HEK293 (cell line): ENCODE results near the gene CCNJL.

Experiments used
- CTCF ChIA-PET: fragments of 350-600 bp; formaldehyde crosslinking; extraction: SDS; loops from one replicate; lab custom pipeline; 2021; ENCODE audit warnings: antibody characterized with exemption; lab: Yijun Ruan, JAX
- POLR2A ChIA-PET: fragments of 300-600 bp; formaldehyde crosslinking; extraction: SDS; loops from one replicate; lab custom pipeline; 2020; ENCODE audit warnings: antibody characterized with exemption, inconsistent platforms; lab: Yijun Ruan, JAX
- H3K27ac ChIP-seq: fragments of 200-500 bp; sonication (Bioruptor generic); 2 replicates; pipeline ENCODE4 v1.5.1; 2014; ENCODE audit warnings: low read depth, low read length, control low read depth, inconsistent platforms; ENCODE audit errors: extremely low read depth
- H3K36me3 ChIP-seq, 2 experiments: fragments of 200-500 bp in 1 of 2; sonication (Bioruptor generic) in 1 of 2; 1 replicate in 1 of 2; 2 replicates in 1 of 2; pipeline ENCODE4 v1.5.1; 2014 to 2017; ENCODE audit warnings: inconsistent platforms in 2 of 2, low read length in 2 of 2; ENCODE audit not compliant: control insufficient read depth in 2 of 2, insufficient read depth in 1 of 2
- H3K4me1 ChIP-seq: fragments of 200-500 bp; sonication (Bioruptor generic); 2 replicates; pipeline ENCODE4 v1.5.1; 2014; ENCODE audit warnings: mild to moderate bottlenecking, low read length, inconsistent platforms; ENCODE audit not compliant: control insufficient read depth, insufficient read depth
- H3K4me3 ChIP-seq: 2 replicates; pipeline ENCODE4 v1.5.1; 2011; ENCODE audit warnings: low read depth, mild to moderate bottlenecking, control low read depth, low read length, moderate library complexity
- H3K9me3 ChIP-seq: fragments of 200-500 bp; sonication (Bioruptor generic); 2 replicates; pipeline ENCODE4 v1.5.1; 2014; ENCODE audit warnings: low read depth, low read length, inconsistent platforms; ENCODE audit not compliant: control insufficient read depth, insufficient read depth
- ELK4 ChIP-seq: IDR thresholded peaks from 2 replicates; pipeline ENCODE4 v1.6.1; 2011; ENCODE audit warnings: mild to moderate bottlenecking, low read depth, low read length, borderline replicate concordance
- GLI2 ChIP-seq: fragments of 450-650 bp; formaldehyde crosslinking; IDR thresholded peaks from 2 replicates; pipeline ENCODE4; 2017; ENCODE audit warnings: missing biosample characterization, missing genetic modification characterization, low read depth, borderline replicate concordance
- KLF7 ChIP-seq: fragments of 450-650 bp; formaldehyde crosslinking; IDR thresholded peaks from 2 replicates; pipeline ENCODE4 v1.5.1; 2016; ENCODE audit warnings: missing biosample characterization, missing genetic modification characterization, borderline replicate concordance
- KLF8 ChIP-seq: fragments of 450-650 bp; formaldehyde crosslinking; IDR thresholded peaks from 2 replicates; pipeline ENCODE4 v1.5.1; 2016; ENCODE audit warnings: missing biosample characterization, missing genetic modification characterization
- MZF1 ChIP-seq: fragments of 450-650 bp; formaldehyde crosslinking; IDR thresholded peaks from 2 replicates; pipeline ENCODE4 v1.5.1; 2017; ENCODE audit warnings: missing biosample characterization, missing genetic modification characterization, borderline replicate concordance
- PRDM1 ChIP-seq: fragments of 450-650 bp; formaldehyde crosslinking; IDR thresholded peaks from 2 replicates; pipeline ENCODE4; 2016; ENCODE audit warnings: missing biosample characterization, missing genetic modification characterization
- ZBTB48 ChIP-seq: fragments of 450-650 bp; formaldehyde crosslinking; IDR thresholded peaks from 2 replicates; pipeline ENCODE4 v1.5.1; 2016; ENCODE audit warnings: missing biosample characterization, missing genetic modification characterization
- ZNF148 ChIP-seq: fragments of 450-650 bp; formaldehyde crosslinking; IDR thresholded peaks from 2 replicates; pipeline ENCODE4 v1.5.0; 2017; ENCODE audit warnings: missing biosample characterization, missing genetic modification characterization, borderline replicate concordance
- ZNF157 ChIP-seq: fragments of 450-650 bp; formaldehyde crosslinking; IDR thresholded peaks from 2 replicates; pipeline ENCODE4 v1.5.1; 2016; ENCODE audit warnings: missing biosample characterization, missing genetic modification characterization
- ZNF19 ChIP-seq: fragments of 450-650 bp; formaldehyde crosslinking; IDR thresholded peaks from 2 replicates; pipeline ENCODE4; 2016; ENCODE audit warnings: missing biosample characterization, missing genetic modification characterization, low read depth
- ZNF221 ChIP-seq: fragments of 450-650 bp; formaldehyde crosslinking; IDR thresholded peaks from 2 replicates; pipeline ENCODE4 v1.5.1; 2017; ENCODE audit warnings: missing biosample characterization, missing genetic modification characterization, borderline replicate concordance
- ZNF26 ChIP-seq: fragments of 450-650 bp; formaldehyde crosslinking; IDR thresholded peaks from 2 replicates; pipeline ENCODE4 v1.5.1; 2016; ENCODE audit warnings: missing biosample characterization, missing genetic modification characterization
- ZNF398 ChIP-seq: fragments of 450-650 bp; formaldehyde crosslinking; IDR thresholded peaks from 2 replicates; pipeline ENCODE4 v1.5.1; 2017; ENCODE audit warnings: missing biosample characterization, missing genetic modification characterization
- ZNF561 ChIP-seq: fragments of 450-650 bp; IDR thresholded peaks from 2 replicates; pipeline ENCODE4 v1.5.1; 2018; ENCODE audit warnings: missing biosample characterization, missing genetic modification characterization, borderline replicate concordance
- ZNF600 ChIP-seq: fragments of 450-650 bp; formaldehyde crosslinking; IDR thresholded peaks from 2 replicates; pipeline ENCODE4 v1.5.1; 2016; ENCODE audit warnings: missing biosample characterization, missing genetic modification characterization
- ZNF624 ChIP-seq: fragments of 450-650 bp; formaldehyde crosslinking; IDR thresholded peaks from 2 replicates; pipeline ENCODE4 v1.5.1; 2017; ENCODE audit warnings: missing biosample characterization, missing genetic modification characterization
- ZNF837 ChIP-seq: fragments of 450-650 bp; formaldehyde crosslinking; IDR thresholded peaks from 2 replicates; pipeline ENCODE4 v1.5.1; 2016; ENCODE audit warnings: missing biosample characterization, missing genetic modification characterization
- TF ChIP-seq, protein P1 (sequence below): fragments of 450-650 bp; formaldehyde crosslinking; IDR thresholded peaks from 2 replicates; pipeline ENCODE4 v1.5.1; 2016; ENCODE audit warnings: missing biosample characterization, missing genetic modification characterization, low read depth
- TF ChIP-seq, protein P2 (sequence below): fragments of 450-650 bp; formaldehyde crosslinking; IDR thresholded peaks from 2 replicates; pipeline ENCODE4 v1.5.1; 2016; ENCODE audit warnings: missing biosample characterization, missing genetic modification characterization
- TF ChIP-seq, protein P3 (sequence below): fragments of 450-650 bp; formaldehyde crosslinking; IDR thresholded peaks from 2 replicates; pipeline ENCODE4 v1.5.1; 2016; ENCODE audit warnings: missing biosample characterization, missing genetic modification characterization

The CCNJL gene

DNA sequence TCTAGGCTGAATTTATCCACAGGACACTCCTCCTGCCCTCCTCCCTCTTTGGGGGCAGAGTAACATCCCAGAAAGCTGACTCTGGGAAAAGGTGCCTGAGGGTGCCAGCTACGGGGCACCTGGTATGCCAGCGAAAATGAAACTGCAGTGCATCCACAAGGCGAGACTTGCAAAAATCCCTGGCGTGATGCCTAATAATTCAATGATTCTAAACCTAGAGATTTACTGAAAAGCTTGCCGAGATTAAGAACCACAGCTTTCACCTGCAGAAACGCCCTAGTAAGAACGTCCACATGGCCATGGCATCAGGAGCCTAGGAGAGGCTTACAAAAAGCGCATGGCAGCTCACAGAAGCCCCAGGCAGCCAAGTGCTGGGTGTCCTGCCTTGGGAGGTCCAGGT, 20.9 kb downstream of the CCNJL start:
- Histone ChIP-seq H3K36me3 (no peaks in the 10 kb centered on the region), H3K27ac (no peak overlapping the region), H3K4me1 (no peaks in the 10 kb centered on the region), H3K9me3 (no peaks in the 10 kb centered on the region), H3K4me3 (no peak overlapping the region)
- POLR2A ChIA-PET = no interaction called here
- TF ChIP-seq ZNF221 (tag by site-specific recombination) = no peak
- TF ChIP-seq KLF8 (tag by site-specific recombination) = no peak
- TF ChIP-seq ZNF837 (tag by site-specific recombination) = no peak
- TF ChIP-seq ELK4 = no peak
- no peak for TF ChIP-seq GLI2 (tag by site-specific recombination)
- TF ChIP-seq, protein P1, sequence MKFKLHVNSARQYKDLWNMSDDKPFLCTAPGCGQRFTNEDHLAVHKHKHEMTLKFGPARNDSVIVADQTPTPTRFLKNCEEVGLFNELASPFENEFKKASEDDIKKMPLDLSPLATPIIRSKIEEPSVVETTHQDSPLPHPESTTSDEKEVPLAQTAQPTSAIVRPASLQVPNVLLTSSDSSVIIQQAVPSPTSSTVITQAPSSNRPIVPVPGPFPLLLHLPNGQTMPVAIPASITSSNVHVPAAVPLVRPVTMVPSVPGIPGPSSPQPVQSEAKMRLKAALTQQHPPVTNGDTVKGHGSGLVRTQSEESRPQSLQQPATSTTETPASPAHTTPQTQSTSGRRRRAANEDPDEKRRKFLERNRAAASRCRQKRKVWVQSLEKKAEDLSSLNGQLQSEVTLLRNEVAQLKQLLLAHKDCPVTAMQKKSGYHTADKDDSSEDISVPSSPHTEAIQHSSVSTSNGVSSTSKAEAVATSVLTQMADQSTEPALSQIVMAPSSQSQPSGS = no peak
- TF ChIP-seq ZNF19 = no peak
- TF ChIP-seq ZNF561 (tag by site-specific recombination) = no peak
- TF ChIP-seq MZF1 (tag by site-specific recombination) = no peak
- TF ChIP-seq, protein P2, sequence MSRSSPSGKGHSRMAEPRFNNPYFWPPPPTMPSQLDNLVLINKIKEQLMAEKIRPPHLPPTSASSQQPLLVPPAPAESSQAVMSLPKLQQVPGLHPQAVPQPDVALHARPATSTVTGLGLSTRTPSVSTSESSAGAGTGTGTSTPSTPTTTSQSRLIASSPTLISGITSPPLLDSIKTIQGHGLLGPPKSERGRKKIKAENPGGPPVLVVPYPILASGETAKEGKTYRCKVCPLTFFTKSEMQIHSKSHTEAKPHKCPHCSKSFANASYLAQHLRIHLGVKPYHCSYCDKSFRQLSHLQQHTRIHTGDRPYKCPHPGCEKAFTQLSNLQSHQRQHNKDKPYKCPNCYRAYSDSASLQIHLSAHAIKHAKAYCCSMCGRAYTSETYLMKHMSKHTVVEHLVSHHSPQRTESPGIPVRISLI = no peak
- TF ChIP-seq ZNF26 (tag by site-specific recombination) = no peak
- TF ChIP-seq ZBTB48 (tag by site-specific recombination) = no peak
- TF ChIP-seq ZNF600 (tag by site-specific recombination) = no peak
- CTCF ChIA-PET = no interaction called here

DNA sequence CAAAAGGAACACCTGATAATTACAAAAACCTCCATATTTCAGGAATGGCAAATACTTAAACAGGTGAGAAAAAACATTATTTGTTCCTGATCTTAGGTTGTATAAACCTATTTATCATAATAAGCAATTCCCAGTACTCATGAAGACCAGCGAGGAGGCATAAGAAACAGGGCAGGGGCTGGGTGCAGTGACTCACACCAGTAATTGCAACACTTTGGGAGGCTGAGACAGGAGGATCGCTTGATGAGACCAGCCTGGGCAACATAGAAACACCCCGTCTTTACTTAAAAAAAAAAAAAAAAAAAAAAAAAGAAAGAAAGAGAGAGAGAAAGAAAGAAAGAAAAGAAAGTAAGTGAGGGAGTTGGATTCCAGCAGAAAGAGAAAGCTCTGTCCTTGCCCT, 21.6 kb downstream of the CCNJL start:
- TF ChIP-seq ZNF398 (no peak), PRDM1 (tag by site-specific recombination) (0 out of 2 replicates have a peak, but pooled peaks have one; percentile 13)
- POLR2A ChIA-PET = no interaction called here
- no peaks in the 10 kb centered on the region for H3K4me1 ChIP-seq
- CTCF ChIA-PET = no interaction called here
- H3K27ac ChIP-seq = no peak overlapping the region
- H3K9me3 ChIP-seq = no peaks in the 10 kb centered on the region
- no peak overlapping the region for H3K4me3 ChIP-seq
- H3K36me3 ChIP-seq = no peaks in the 10 kb centered on the region

- POLR2A ChIA-PET = interaction anchor here (0.6 kb wide), 1 partner anchor 20 kb away, joined by 4 read pairs; no protein-coding TSS in a partner anchor
- Histone ChIP-seq H3K4me3 (no peak overlapping the region), H3K27ac (no peak overlapping the region), H3K36me3 (no peaks in the 10 kb centered on the region), H3K9me3 (no peaks in the 10 kb centered on the region), H3K4me1 (no peaks in the 10 kb centered on the region)
- CTCF ChIA-PET = no interaction called here
- TF ChIP-seq KLF7 = no peak
- TF ChIP-seq ZNF624 = no peak
- TF ChIP-seq ZNF148 = no peak
- no peak for TF ChIP-seq ZNF157 (tag by site-specific recombination)
- TF ChIP-seq, protein P3, sequence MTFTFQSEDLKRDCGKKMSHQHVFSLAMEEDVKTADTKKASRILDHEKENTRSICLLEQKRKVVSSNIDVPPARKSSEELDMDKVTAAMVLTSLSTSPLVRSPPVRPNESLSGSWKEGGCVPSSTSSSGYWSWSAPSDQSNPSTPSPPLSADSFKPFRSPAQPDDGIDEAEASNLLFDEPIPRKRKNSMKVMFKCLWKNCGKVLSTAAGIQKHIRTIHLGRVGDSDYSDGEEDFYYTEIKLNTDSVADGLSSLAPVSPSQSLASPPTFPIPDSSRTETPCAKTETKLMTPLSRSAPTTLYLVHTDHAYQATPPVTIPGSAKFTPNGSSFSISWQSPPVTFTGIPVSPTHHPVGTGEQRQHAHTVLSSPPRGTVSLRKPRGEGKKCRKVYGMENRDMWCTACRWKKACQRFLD (tag by site-specific recombination) = no peak
Measured at GRCh38 chr5:160289721-160290120, 22.6 kb downstream of the CCNJL start.
